K562 (cell line): ENCODE data around the gene COX6B2. TPM values are rescaled to one million over a fixed set of nuclear protein-coding genes. Genes with fewer than 3 reads are reported as not detected.

Source experiments
- ATAC-seq: fragments of 200-7000 bp; cut with Tn5 transposase; 3 replicates; pipeline ENCODE4 v1.9.1; 2020; ENCODE audit warnings: moderate library complexity
- BruUV-seq: library from RNA; stranded (reverse); fragments of 400-500 nt; replicated peaks from 2 replicates; lab custom pipeline; 2021; lab: Mats Ljungman, UMichigan
- CTCF ChIA-PET: fragments of 300-600 bp; formaldehyde crosslinking; extraction: SDS; loops from one replicate; lab custom pipeline; 2021; ENCODE audit warnings: low intra/inter-chr PET ratio; lab: Yijun Ruan, JAX
- POLR2A ChIA-PET: fragments of 300-600, 350-650 bp; sonication (Branson Sonifier 250); formaldehyde crosslinking; extraction: SDS; loops from one replicate; lab custom pipeline; 2021; ENCODE audit warnings: antibody characterized with exemption, inconsistent platforms; lab: Yijun Ruan, JAX
- DNase-seq, 4 experiments: peaks; one replicate each; pipeline versions ENCODE4 v3.0.0 to v3.0.0-alpha.2; 2011 to 2018; ENCODE audit warnings: low spot score in 3 of 4, mixed read lengths in 3 of 4; ENCODE audit errors: extremely low read depth in 1 of 4
- FAIRE-seq: peaks from 2 replicates; lab custom pipeline; 2011; peaks lifted over from hg19 to GRCh38; lab: Jason Lieb, UNC
- H2AFZ ChIP-seq: 2 replicates; pipeline ENCODE4 v1.6.0; 2011; ENCODE audit warnings: low read depth, low read length, control low read depth, inconsistent platforms
- H3K27ac ChIP-seq: fragments of 200-600 bp; 3 replicates; pipeline ENCODE4 v1.8.0; 2011; ENCODE audit warnings: low read depth, mild to moderate bottlenecking, control low read depth, inconsistent platforms, low read length, moderate library complexity, mixed read lengths; ENCODE audit errors: extremely low read depth
- H3K27me3 ChIP-seq, 2 experiments: fragments of 300-600 bp in 1 of 2; 2 replicates in 1 of 2; 3 replicates in 1 of 2; pipeline versions ENCODE4 v1.6.0 to v1.8.0; 2011; ENCODE audit warnings: inconsistent platforms in 2 of 2, low read length in 2 of 2, mild to moderate bottlenecking in 1 of 2, mixed read lengths in 1 of 2, moderate library complexity in 1 of 2; ENCODE audit not compliant: control insufficient read depth in 2 of 2, insufficient read depth in 2 of 2
- H3K36me3 ChIP-seq: fragments of 300-600 bp; 3 replicates; pipeline ENCODE4 v1.8.0; 2011; ENCODE audit warnings: mild to moderate bottlenecking, low read length, inconsistent platforms; ENCODE audit not compliant: control insufficient read depth, insufficient read depth
- H3K4me1 ChIP-seq, 2 experiments: fragments of 200-600 bp in 1 of 2; replicated peaks in 1 of 2; 2 replicates in 1 of 2; 3 replicates in 1 of 2; pipeline versions ENCODE4 v1.5.1 to v1.8.0; 2011; ENCODE audit warnings: inconsistent platforms in 2 of 2, low read length in 2 of 2, mild to moderate bottlenecking in 1 of 2, mixed read lengths in 1 of 2, moderate library complexity in 1 of 2; ENCODE audit not compliant: control insufficient read depth in 2 of 2, insufficient read depth in 2 of 2
- H3K4me2 ChIP-seq: 2 replicates; pipeline ENCODE4 v1.6.1; 2011; ENCODE audit warnings: low read length, control low read depth, inconsistent platforms, mixed read lengths; ENCODE audit not compliant: insufficient read depth
- H3K4me3 ChIP-seq: fragments of 200-600 bp; sonication (generic), shearing (Covaris generic); 2 replicates; pipeline ENCODE4 v1.5.1; 2016; ENCODE audit warnings: control low read depth, inconsistent platforms
- H3K79me2 ChIP-seq: fragments of 200-600 bp; 3 replicates; pipeline ENCODE4 v1.8.0; 2011; ENCODE audit warnings: low read length, inconsistent platforms; ENCODE audit not compliant: control insufficient read depth, insufficient read depth
- H3K9ac ChIP-seq, 2 experiments: 2 replicates each; pipeline versions ENCODE4 v1.6.0 to v1.6.1; 2011; ENCODE audit warnings: low read depth in 2 of 2, low read length in 2 of 2, control low read depth in 1 of 2, inconsistent platforms in 1 of 2, mild to moderate bottlenecking in 1 of 2, mixed read lengths in 1 of 2; ENCODE audit not compliant: insufficient read depth in 1 of 2
- H3K9me1 ChIP-seq: one replicate; pipeline ENCODE4 v1.6.0; 2011; ENCODE audit warnings: inconsistent platforms, mild to moderate bottlenecking, low read length, moderate library complexity; ENCODE audit not compliant: control insufficient read depth, insufficient read depth
- H3K9me3 ChIP-seq: replicated peaks from 2 replicates; pipeline ENCODE4 v1.5.1; 2011; ENCODE audit warnings: low read depth, low read length, inconsistent platforms; ENCODE audit not compliant: control insufficient read depth, insufficient read depth
- H4K20me1 ChIP-seq: replicated peaks from 2 replicates; pipeline ENCODE4 v1.6.1; 2011; ENCODE audit warnings: low read length, inconsistent platforms, mixed read lengths; ENCODE audit not compliant: control insufficient read depth, insufficient read depth
- ATF3 ChIP-seq, 2 experiments: fragments of 450-650 bp in 1 of 2; sonication (generic) in 1 of 2; formaldehyde crosslinking in 1 of 2; IDR thresholded peaks in 1 of 2; conservative IDR thresholded peaks in 1 of 2; 2 replicates each; pipeline versions ENCODE4 v1.6.1 to v1.8.1; 2016 to 2023; ENCODE audit warnings: mild to moderate bottlenecking in 2 of 2, moderate library complexity in 2 of 2, inconsistent platforms in 1 of 2, missing genetic modification reagents in 1 of 2
- NFE2 ChIP-seq: IDR thresholded peaks from 2 replicates; pipeline ENCODE4 v1.6.1; 2014; ENCODE audit warnings: antibody characterized with exemption, low read depth
- ZNF740 ChIP-seq, 3 experiments: fragments of 200-800 bp in 1 of 3; sonication (Bioruptor generic) in 1 of 3; sonication (generic) in 1 of 3; formaldehyde crosslinking in 1 of 3; IDR thresholded peaks; 2 replicates each; pipeline versions ENCODE4 v1.6.1 to v1.8.0; 2016 to 2022; ENCODE audit warnings: mild to moderate bottlenecking in 2 of 3, missing compliant biosample characterization in 2 of 3, missing genetic modification characterization in 2 of 3, missing genetic modification reagents in 1 of 3
- WGBS: fragments of 100-300 bp; shearing (Covaris generic); methylation state at CpG from one replicate; pipeline ENCODE4 v1.1.6; 2016; ENCODE audit warnings: low coverage, mixed read lengths; ENCODE audit not compliant: insufficient coverage; ENCODE audit errors: missing lambda C conversion rate; 5-methylcytosine and 5-hydroxymethylcytosine counted together
- in situ Hi-C: fragments of 300-500 bp; cut with MboI; formaldehyde crosslinking; loops from 4 replicates; pipeline ENCODE4 v1.15.0; 2018; ENCODE audit warnings: inconsistent platforms, mixed read lengths
- intact Hi-C: fragments of 100-400 bp; cut with micrococcal nuclease; formaldehyde crosslinking; loops from 2 replicates; pipeline ENCODE4 v1.14.2; 2022
- polyA plus RNA-seq, 8 experiments: library from polyadenylated mRNA; depleted of rRNA in 4 of 8; stranded (reverse) in 5 of 8; unstranded in 3 of 8; fragments of >200 nt; fragmentation: Nextera tagmentation in 2 of 8; fragmentation: Illumina TruSeq in 1 of 8; extraction: Ambion mirVana in 2 of 8; extraction: Trizol in 1 of 8; gene quantifications; 2 replicates each; pipeline versions ENCODE4 v1.2.1 to v1.2.3, GENCODE V29; 2011 to 2014; ENCODE audit warnings: inconsistent platforms in 1 of 8, missing spikeins in 1 of 8
- total RNA-seq, 7 experiments: library from RNA; depleted of rRNA in 6 of 7; stranded (reverse); fragments of >200 nt in 6 of 7; fragmentation: Illumina TruSeq in 2 of 7; extraction: Trizol in 2 of 7; gene quantifications; 2 replicates each; pipeline versions ENCODE4 v1.2.1 to v1.2.3, GENCODE V29; 2011 to 2021; ENCODE audit warnings: low replicate concordance in 1 of 7

The COX6B2 gene
- total and polyA plus RNA-seq, 9 of the 15 experiments (the other 6 are each of a cell fraction or from before 2014, with no cell fraction given), result 0.40 to 2.5 (median 0.83) TPM

- H3K79me2 ChIP-seq, result no peaks in the 10 kb centered on the region
- TF ChIP-seq ATF3 (IDR thresholded peaks at IDR 0.05) (peak; percentile 70), ATF3 (CRISPR knock-in tag; conservative IDR thresholded peaks at IDR 0.05) (no peak), ZNF740 (CRISPR knock-in tag; IDR thresholded peaks at IDR 0.05) (peak; percentile 81), ZNF740 (tag; IDR thresholded peaks at IDR 0.05) (no peak), NFE2 (no peak)
- WGBS, result 23% methylated on average over 15 of the region's 24 CpGs
- H3K4me3 ChIP-seq, result no peak overlapping the region
- intact Hi-C loops (no loop called here), in situ Hi-C loops (no loop called here)
- DNase-seq (no peak), ATAC-seq (no peak), FAIRE-seq (no peak)
- no peaks in the 10 kb centered on the region for H3K36me3 ChIP-seq
- peak overlapping the region in 1 of 2 experiments; percentile 3; a peak in 2 of 4 replicates for H3K9ac ChIP-seq
- POLR2A ChIA-PET, result interaction anchor here (0.5 to 2.6 kb wide), 5 partner anchors 12 to 113 kb away, joined by 3 to 12 read pairs (median 3); partner anchors contain the start of gene TMEM238
- no TSS peak for BruUV-seq
- H4K20me1 ChIP-seq, result 0 out of 2 replicates have a peak, but pooled peaks cover 3% of the 10 kb centered on the region
- no peak overlapping the region for H3K27ac ChIP-seq
- H3K9me1 ChIP-seq, result no peaks in the 10 kb centered on the region
- H2AFZ ChIP-seq, result no peak overlapping the region
- H3K4me1 ChIP-seq, result peaks cover 10 to 77% of the 10 kb centered on the region in 2 experiments; a peak in 4 of 5 replicates
- no peak overlapping the region for H3K4me2 ChIP-seq
- CTCF ChIA-PET, result no interaction called here
- H3K9me3 ChIP-seq, result no peaks in the 10 kb centered on the region
- peaks cover 11% of the 10 kb centered on the region in 2 experiments; a peak in 4 of 5 replicates for H3K27me3 ChIP-seq
Measured at GRCh38 chr19:55372316-55373081, 18.0 kb upstream of the COX6B2 start.
